ENCODE data around the gene OLFML2A.

The OLFML2A gene

DNA sequence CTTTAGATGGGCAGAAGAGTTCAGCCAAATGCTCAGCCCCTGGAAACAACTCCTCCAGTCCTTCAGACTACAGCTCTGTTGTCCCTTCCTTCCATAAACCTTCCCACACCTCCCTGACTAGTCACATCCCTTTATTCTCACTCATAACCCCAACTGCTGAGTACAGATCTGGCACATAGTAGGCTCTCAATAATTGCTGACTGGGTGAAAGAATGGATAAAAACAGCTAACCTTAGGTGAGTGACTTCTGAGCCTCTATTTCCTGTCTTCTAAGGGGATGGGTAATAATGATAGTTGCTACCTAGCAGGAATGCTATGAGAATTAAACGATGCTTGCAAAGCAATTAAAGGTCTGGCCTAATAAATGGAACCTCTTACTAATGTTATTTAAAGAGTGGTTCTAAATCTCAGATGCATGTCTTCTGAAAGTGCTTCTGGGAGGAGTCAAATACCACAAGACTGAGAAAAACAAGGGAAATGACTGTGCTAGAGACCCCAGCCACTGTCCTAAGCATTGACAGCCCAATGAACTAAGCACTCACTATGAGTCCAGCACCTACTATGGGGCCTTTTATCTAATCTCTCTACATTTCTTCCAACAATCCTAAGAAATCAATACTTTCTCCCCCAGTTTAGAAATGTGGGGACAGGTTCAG is 3.3 kb upstream of the OLFML2A start:
- H3K27ac ChIP-seq (replicated peaks) = no peak overlapping the region
- TF ChIP-seq POLR2AphosphoS5 (IDR thresholded peaks at IDR 0.05; ENCODE audit: low read depth) (no peak), SPI1 (IDR thresholded peaks at IDR 0.05; ENCODE audit: borderline replicate concordance, low read depth) (no peak), GABPA (IDR thresholded peaks at IDR 0.05; ENCODE audit: low read depth) (no peak)
- TF ChIP-seq, protein P1, sequence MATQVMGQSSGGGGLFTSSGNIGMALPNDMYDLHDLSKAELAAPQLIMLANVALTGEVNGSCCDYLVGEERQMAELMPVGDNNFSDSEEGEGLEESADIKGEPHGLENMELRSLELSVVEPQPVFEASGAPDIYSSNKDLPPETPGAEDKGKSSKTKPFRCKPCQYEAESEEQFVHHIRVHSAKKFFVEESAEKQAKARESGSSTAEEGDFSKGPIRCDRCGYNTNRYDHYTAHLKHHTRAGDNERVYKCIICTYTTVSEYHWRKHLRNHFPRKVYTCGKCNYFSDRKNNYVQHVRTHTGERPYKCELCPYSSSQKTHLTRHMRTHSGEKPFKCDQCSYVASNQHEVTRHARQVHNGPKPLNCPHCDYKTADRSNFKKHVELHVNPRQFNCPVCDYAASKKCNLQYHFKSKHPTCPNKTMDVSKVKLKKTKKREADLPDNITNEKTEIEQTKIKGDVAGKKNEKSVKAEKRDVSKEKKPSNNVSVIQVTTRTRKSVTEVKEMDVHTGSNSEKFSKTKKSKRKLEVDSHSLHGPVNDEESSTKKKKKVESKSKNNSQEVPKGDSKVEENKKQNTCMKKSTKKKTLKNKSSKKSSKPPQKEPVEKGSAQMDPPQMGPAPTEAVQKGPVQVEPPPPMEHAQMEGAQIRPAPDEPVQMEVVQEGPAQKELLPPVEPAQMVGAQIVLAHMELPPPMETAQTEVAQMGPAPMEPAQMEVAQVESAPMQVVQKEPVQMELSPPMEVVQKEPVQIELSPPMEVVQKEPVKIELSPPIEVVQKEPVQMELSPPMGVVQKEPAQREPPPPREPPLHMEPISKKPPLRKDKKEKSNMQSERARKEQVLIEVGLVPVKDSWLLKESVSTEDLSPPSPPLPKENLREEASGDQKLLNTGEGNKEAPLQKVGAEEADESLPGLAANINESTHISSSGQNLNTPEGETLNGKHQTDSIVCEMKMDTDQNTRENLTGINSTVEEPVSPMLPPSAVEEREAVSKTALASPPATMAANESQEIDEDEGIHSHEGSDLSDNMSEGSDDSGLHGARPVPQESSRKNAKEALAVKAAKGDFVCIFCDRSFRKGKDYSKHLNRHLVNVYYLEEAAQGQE (IDR thresholded peaks at IDR 0.05; ENCODE audit: insufficient replicate concordance, low read depth) = no peak
- no peak overlapping the region for H3K4me3 ChIP-seq (replicated peaks; ENCODE audit: insufficient read depth, low read length)
- DNase-seq (ENCODE audit: low read depth in 1 of 2, low spot score in 1 of 2) = no peak
- H3K27me3 ChIP-seq (ENCODE audit: insufficient read depth, poor library complexity, severe bottlenecking) = peaks cover 3% of the 10 kb centered on the region

DNA sequence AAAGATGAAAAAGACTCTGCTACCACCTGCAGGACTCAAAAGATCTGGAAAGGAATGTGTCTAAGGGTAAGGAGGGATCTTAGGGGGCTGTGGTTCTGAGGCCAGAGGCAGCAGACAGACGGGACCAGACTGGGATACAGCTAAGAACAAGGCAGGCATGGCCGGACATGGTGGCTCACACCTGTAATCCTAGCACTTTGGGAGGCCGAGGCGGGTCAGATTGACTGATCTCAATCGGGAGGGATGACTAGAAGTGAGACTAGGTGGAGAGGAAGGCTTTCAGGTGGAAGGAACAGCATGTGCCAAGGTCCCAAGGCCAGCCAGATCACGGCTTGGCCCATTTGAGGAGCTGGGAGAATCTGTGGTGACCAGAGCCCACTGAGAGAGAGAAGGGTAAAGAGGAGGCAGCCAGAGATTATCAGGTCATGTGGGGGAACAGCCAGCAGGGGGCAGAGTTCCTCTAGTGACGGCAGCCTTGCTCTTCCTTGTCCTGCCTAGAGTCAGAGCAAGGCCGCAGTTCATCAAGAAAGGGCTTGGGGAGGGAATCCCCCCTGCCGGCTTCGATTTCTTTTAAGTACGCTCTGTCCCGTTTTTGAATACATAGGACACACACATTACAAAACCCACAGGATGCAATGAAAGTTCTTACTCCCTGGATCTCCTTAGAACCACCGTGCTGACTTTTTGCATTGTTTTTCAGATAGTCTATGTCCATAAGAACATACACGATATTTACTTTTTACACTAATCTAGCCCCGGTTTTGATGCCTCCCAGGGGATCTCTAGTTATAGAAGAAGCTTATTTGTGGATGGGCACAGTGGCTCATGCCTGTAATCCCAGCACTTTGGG is 2.6 kb upstream of the OLFML2A start:
- H3K4me3 ChIP-seq (replicated peaks; ENCODE audit: insufficient read depth, low read length) = no peak overlapping the region
- no peak overlapping the region for H3K27ac ChIP-seq (replicated peaks)
- TF ChIP-seq SPI1 (IDR thresholded peaks at IDR 0.05; ENCODE audit: borderline replicate concordance, low read depth) (no peak), CTCF (IDR thresholded peaks at IDR 0.05; ENCODE audit: insufficient read depth, low read length) (peak; percentile 71), GABPA (IDR thresholded peaks at IDR 0.05; ENCODE audit: low read depth) (no peak)
- TF ChIP-seq, protein P1 (IDR thresholded peaks at IDR 0.05; ENCODE audit: insufficient replicate concordance, low read depth) = no peak
- H3K27me3 ChIP-seq (ENCODE audit: insufficient read depth, poor library complexity, severe bottlenecking) = peaks cover 3% of the 10 kb centered on the region
- DNase-seq (ENCODE audit: low read depth in 1 of 2, low spot score in 1 of 2) = peak in 1 of 2 experiments; percentile 85

- H3K27ac ChIP-seq (replicated peaks) = no peak overlapping the region
- H3K4me3 ChIP-seq (replicated peaks; ENCODE audit: insufficient read depth, low read length) = peak overlapping the region; percentile 38
- no peak for DNase-seq (ENCODE audit: low read depth in 1 of 2, low spot score in 1 of 2)
Measured at GRCh38 chr9:124776618-124776953, 347 bp upstream of the OLFML2A start.

More at GRCh38 chr9:124776618-124776953, 347 bp upstream of the OLFML2A start:
- H3K27me3 ChIP-seq (ENCODE audit: insufficient read depth, poor library complexity, severe bottlenecking) = peaks cover 3% of the 10 kb centered on the region
- TF ChIP-seq SPI1 (IDR thresholded peaks at IDR 0.05; ENCODE audit: borderline replicate concordance, low read depth) (no peak), POLR2AphosphoS5 (IDR thresholded peaks at IDR 0.05; ENCODE audit: low read depth) (no peak), CTCF (IDR thresholded peaks at IDR 0.05; ENCODE audit: insufficient read depth, low read length) (no peak), GABPA (IDR thresholded peaks at IDR 0.05; ENCODE audit: low read depth) (no peak)
- TF ChIP-seq, protein P1 (IDR thresholded peaks at IDR 0.05; ENCODE audit: insufficient replicate concordance, low read depth) = no peak

Data from HL-60 (cell line).